Ammon's horn (tissue), 1 donor: ENCODE results near the gene SYNJ1.
A peak's percentile ranks its signal among the peaks of the same experiment; 100 is the strongest.
"Not testable (repeated sequence)": the region's sequence is repeated elsewhere in the genome, so short reads cannot be mapped to it uniquely, and the experiment has no call there.

Experiments used
- DNase-seq: peaks from one replicate; pipeline ENCODE4 v3.0.0-alpha.2; 2016; ENCODE audit warnings: low spot score

Gene SYNJ1

GRCh38 chr21:32611471-32611997 lies 116.3 kb downstream of the SYNJ1 start:
- DNase-seq = no peak

- not testable (repeated sequence) for DNase-seq
Observed at GRCh38 chr21:32610940-32611339, 116.9 kb downstream of the SYNJ1 start.

GRCh38 chr21:32608851-32609250 lies 119.0 kb downstream of the SYNJ1 start:
- DNase-seq = no peak

- DNase-seq = no peak
Observed at GRCh38 chr21:32605469-32605868, 122.3 kb downstream of the SYNJ1 start.

- DNase-seq = no peak
Observed at GRCh38 chr21:32604464-32604863, 123.3 kb downstream of the SYNJ1 start.

GRCh38 chr21:32603131-32603530 lies 124.7 kb downstream of the SYNJ1 start:
- DNase-seq = no peak

- no peak for DNase-seq
Observed at GRCh38 chr21:32602099-32602498, 125.7 kb downstream of the SYNJ1 start.

GRCh38 chr21:32599526-32599925 lies 128.3 kb downstream of the SYNJ1 start:
- no peak for DNase-seq

GRCh38 chr21:32599091-32599490 lies 128.7 kb downstream of the SYNJ1 start:
- DNase-seq = no peak

GRCh38 chr21:32597205-32597604 lies 130.6 kb downstream of the SYNJ1 start:
- DNase-seq = peak; percentile 33

GRCh38 chr21:32595431-32595830 lies 132.4 kb downstream of the SYNJ1 start:
- no peak for DNase-seq

- no peak for DNase-seq
Observed at GRCh38 chr21:32593690-32594089, 134.1 kb downstream of the SYNJ1 start.

- no peak for DNase-seq
Observed at GRCh38 chr21:32592929-32593502, 134.8 kb downstream of the SYNJ1 start.

GRCh38 chr21:32590130-32590529 lies 137.7 kb downstream of the SYNJ1 start:
- no peak for DNase-seq

GRCh38 chr21:32587651-32588050 lies 140.2 kb downstream of the SYNJ1 start:
- no peak for DNase-seq

- DNase-seq = no peak
Observed at GRCh38 chr21:32587120-32587519, 140.7 kb downstream of the SYNJ1 start.

GRCh38 chr21:32585970-32586369 lies 141.8 kb downstream of the SYNJ1 start:
- DNase-seq = no peak

GRCh38 chr21:32585042-32585710 lies 142.6 kb downstream of the SYNJ1 start, which contains the start of gene TCP10L:
Gene TCP10L (minus strand): TSS chr21:32585523. CDS start chr21:32584304, 1,219 bp downstream.
- no peak for DNase-seq

- DNase-seq = no peak
Observed at GRCh38 chr21:32584472-32584871, 143.3 kb downstream of the SYNJ1 start.

GRCh38 chr21:32581732-32582131 lies 146.1 kb downstream of the SYNJ1 start:
- no peak for DNase-seq

GRCh38 chr21:32580949-32581348 lies 146.9 kb downstream of the SYNJ1 start:
- no peak for DNase-seq
